NT2/D1 (cell line): ENCODE measurements around the gene EIF4H.

Experiments
- SUZ12 ChIP-seq: IDR thresholded peaks from 2 replicates; pipeline ENCODE4 v1.6.1; 2011; ENCODE audit not compliant: insufficient read length, insufficient read depth; ENCODE audit errors: extremely low read depth
- YY1 ChIP-seq: IDR thresholded peaks from 2 replicates; pipeline ENCODE4 v1.6.1; 2011; ENCODE audit not compliant: insufficient read length, insufficient read depth
- ZNF274 ChIP-seq: IDR thresholded peaks from 2 replicates; pipeline ENCODE4 v1.6.1; 2011; ENCODE audit warnings: mild to moderate bottlenecking, low read depth, low read length

GRCh38 chr7:74178632-74179031 is 4.5 kb downstream of the EIF4H start:
- no peak for TF ChIP-seq SUZ12
- TF ChIP-seq ZNF274: no peak
- no peak for TF ChIP-seq YY1
